ENCODE results near the gene TNP1. TPM values are rescaled to one million over a fixed set of nuclear protein-coding genes. Genes with fewer than 3 reads are reported as not detected.

Gene TNP1
- total RNA-seq, 1 donor from 2014 or later = not detected

DNA sequence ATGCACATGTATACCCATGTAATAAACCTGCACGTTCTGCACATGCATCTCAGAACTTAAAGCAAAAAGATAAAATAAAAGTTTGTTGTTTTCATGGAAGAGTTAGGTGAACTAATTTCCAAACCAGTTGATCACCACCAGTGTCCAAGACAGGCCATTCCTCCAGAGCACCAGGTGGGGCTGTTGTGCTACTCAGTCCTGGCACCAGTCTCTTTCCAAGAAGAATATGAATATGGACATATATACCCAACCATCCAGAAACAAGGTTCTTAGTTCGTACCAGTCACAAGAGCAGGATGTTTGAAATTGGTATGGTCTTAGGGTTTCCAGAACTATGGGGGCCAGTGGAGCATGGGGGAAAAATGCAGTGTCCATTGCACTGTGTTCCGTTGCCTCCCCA lies 17.2 kb upstream of the TNP1 start:
- H3K9me3 Mint-ChIP-seq (ENCODE audit: low read depth) = no peaks in the 10 kb centered on the region
- H3K27ac Mint-ChIP-seq (ENCODE audit: unreplicated experiment) = no peak overlapping the region
- H3K36me3 Mint-ChIP-seq (ENCODE audit: low read depth) = peaks cover 2% of the 10 kb centered on the region
- H3K4me3 Mint-ChIP-seq (ENCODE audit: unreplicated experiment) = no peak overlapping the region
- peaks cover 16% of the 10 kb centered on the region for H3K4me1 Mint-ChIP-seq (ENCODE audit: low read depth)
- H3K27me3 Mint-ChIP-seq (ENCODE audit: low read depth) = no peaks in the 10 kb centered on the region
- TF ChIP-seq, protein P1, sequence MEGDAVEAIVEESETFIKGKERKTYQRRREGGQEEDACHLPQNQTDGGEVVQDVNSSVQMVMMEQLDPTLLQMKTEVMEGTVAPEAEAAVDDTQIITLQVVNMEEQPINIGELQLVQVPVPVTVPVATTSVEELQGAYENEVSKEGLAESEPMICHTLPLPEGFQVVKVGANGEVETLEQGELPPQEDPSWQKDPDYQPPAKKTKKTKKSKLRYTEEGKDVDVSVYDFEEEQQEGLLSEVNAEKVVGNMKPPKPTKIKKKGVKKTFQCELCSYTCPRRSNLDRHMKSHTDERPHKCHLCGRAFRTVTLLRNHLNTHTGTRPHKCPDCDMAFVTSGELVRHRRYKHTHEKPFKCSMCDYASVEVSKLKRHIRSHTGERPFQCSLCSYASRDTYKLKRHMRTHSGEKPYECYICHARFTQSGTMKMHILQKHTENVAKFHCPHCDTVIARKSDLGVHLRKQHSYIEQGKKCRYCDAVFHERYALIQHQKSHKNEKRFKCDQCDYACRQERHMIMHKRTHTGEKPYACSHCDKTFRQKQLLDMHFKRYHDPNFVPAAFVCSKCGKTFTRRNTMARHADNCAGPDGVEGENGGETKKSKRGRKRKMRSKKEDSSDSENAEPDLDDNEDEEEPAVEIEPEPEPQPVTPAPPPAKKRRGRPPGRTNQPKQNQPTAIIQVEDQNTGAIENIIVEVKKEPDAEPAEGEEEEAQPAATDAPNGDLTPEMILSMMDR (IDR thresholded peaks at IDR 0.05) = peak; percentile 30
- DNase-seq (ENCODE audit: low spot score) = no peak

- TF ChIP-seq, protein P1 (IDR thresholded peaks at IDR 0.05) = no peak
- Mint-ChIP-seq H3K27me3 (ENCODE audit: low read depth) (no peaks in the 10 kb centered on the region), H3K36me3 (ENCODE audit: low read depth) (no peaks in the 10 kb centered on the region), H3K9me3 (ENCODE audit: low read depth) (no peaks in the 10 kb centered on the region), H3K4me1 (ENCODE audit: low read depth) (peaks cover 12% of the 10 kb centered on the region), H3K4me3 (ENCODE audit: unreplicated experiment) (no peak overlapping the region), H3K27ac (ENCODE audit: unreplicated experiment) (no peak overlapping the region)
- DNase-seq (ENCODE audit: low spot score) = no peak
Observed at GRCh38 chr2:216875862-216876261, 16.0 kb upstream of the TNP1 start.

GRCh38 chr2:216873573-216873972 lies 13.7 kb upstream of the TNP1 start:
- H3K4me1 Mint-ChIP-seq (ENCODE audit: low read depth) = no peaks in the 10 kb centered on the region
- H3K9me3 Mint-ChIP-seq (ENCODE audit: low read depth) = no peaks in the 10 kb centered on the region
- no peak for DNase-seq (ENCODE audit: low spot score)
- H3K27ac Mint-ChIP-seq (ENCODE audit: unreplicated experiment) = no peak overlapping the region
- no peaks in the 10 kb centered on the region for H3K36me3 Mint-ChIP-seq (ENCODE audit: low read depth)
- TF ChIP-seq, protein P1 (IDR thresholded peaks at IDR 0.05) = no peak
- no peaks in the 10 kb centered on the region for H3K27me3 Mint-ChIP-seq (ENCODE audit: low read depth)
- no peak overlapping the region for H3K4me3 Mint-ChIP-seq (ENCODE audit: unreplicated experiment)

DNA sequence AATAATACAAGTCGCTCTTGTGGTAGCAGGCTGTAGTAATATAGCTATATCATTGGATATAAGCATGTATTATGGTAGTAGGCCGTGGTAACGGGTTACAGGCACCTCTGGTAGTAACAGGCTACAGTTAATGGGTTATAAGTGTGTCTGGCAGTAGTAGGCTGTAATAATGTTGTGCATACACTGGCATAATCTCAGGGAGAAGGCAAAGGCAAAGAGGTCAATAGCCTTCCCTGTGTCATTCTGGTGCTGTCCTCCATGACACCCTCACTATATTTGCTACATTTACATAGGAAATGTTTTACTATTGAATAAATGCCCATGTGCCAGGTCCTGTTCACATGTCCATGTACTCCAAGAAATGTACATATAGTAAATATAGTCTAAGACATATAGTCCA lies 12.8 kb upstream of the TNP1 start:
- no peaks in the 10 kb centered on the region for H3K36me3 Mint-ChIP-seq (ENCODE audit: low read depth)
- no peaks in the 10 kb centered on the region for H3K4me1 Mint-ChIP-seq (ENCODE audit: low read depth)
- no peak overlapping the region for H3K4me3 Mint-ChIP-seq (ENCODE audit: unreplicated experiment)
- no peak overlapping the region for H3K27ac Mint-ChIP-seq (ENCODE audit: unreplicated experiment)
- TF ChIP-seq, protein P1 (IDR thresholded peaks at IDR 0.05) = no peak
- no peaks in the 10 kb centered on the region for H3K9me3 Mint-ChIP-seq (ENCODE audit: low read depth)
- no peaks in the 10 kb centered on the region for H3K27me3 Mint-ChIP-seq (ENCODE audit: low read depth)
- no peak for DNase-seq (ENCODE audit: low spot score)

- DNase-seq (ENCODE audit: low spot score) = no peak
- Mint-ChIP-seq H3K36me3 (ENCODE audit: low read depth) (no peaks in the 10 kb centered on the region), H3K9me3 (ENCODE audit: low read depth) (no peaks in the 10 kb centered on the region), H3K4me3 (ENCODE audit: unreplicated experiment) (no peak overlapping the region), H3K27me3 (ENCODE audit: low read depth) (no peaks in the 10 kb centered on the region), H3K27ac (ENCODE audit: unreplicated experiment) (no peak overlapping the region), H3K4me1 (ENCODE audit: low read depth) (no peaks in the 10 kb centered on the region)
- TF ChIP-seq, protein P1 (IDR thresholded peaks at IDR 0.05) = no peak
Observed at GRCh38 chr2:216872040-216872439, 12.2 kb upstream of the TNP1 start.
